IMR-90 (cell line): ENCODE data around the gene TP63. TPM values are rescaled to one million over a fixed set of nuclear protein-coding genes. Genes with fewer than 3 reads are reported as not detected.

Experiments
- ATAC-seq: fragments of 200-7000 bp; cut with Tn5 transposase; 2 replicates; pipeline ENCODE4 v1.9.1; 2020; ENCODE audit warnings: low read depth, mild to moderate bottlenecking, moderate library complexity
- BruUV-seq: library from RNA; stranded (reverse); fragments of 400-500 nt; replicated peaks from 2 replicates; lab custom pipeline; 2021; lab: Mats Ljungman, UMichigan
- CTCF ChIA-PET: fragments of 300-600 bp; formaldehyde crosslinking; extraction: SDS; loops from one replicate; lab custom pipeline; 2021; ENCODE audit warnings: antibody characterized with exemption; lab: Yijun Ruan, JAX
- POLR2A ChIA-PET: fragments of 300-600 bp; sonication (Branson Sonifier 250); formaldehyde crosslinking; loops from one replicate; lab custom pipeline; 2022; ENCODE audit warnings: antibody characterized with exemption; ENCODE audit not compliant: unreplicated experiment; lab: Charles Lee
- DNase-seq: peaks from one replicate; pipeline ENCODE4 v3.0.0; 2013
- H2AFZ ChIP-seq: replicated peaks from 2 replicates; pipeline ENCODE3; 2013; ENCODE audit warnings: low read length, mild to moderate bottlenecking; ENCODE audit not compliant: poor library complexity
- H2AK5ac ChIP-seq: 2 replicates; pipeline ENCODE4 v1.6.1; 2013; ENCODE audit warnings: low read depth, low read length, inconsistent platforms
- H2AK9ac ChIP-seq: replicated peaks from 2 replicates; pipeline ENCODE3; 2013; ENCODE audit warnings: mild to moderate bottlenecking, low read depth, low read length, moderate library complexity; ENCODE audit not compliant: poor library complexity
- H2BK120ac ChIP-seq: 2 replicates; pipeline ENCODE4 v1.6.1; 2013; ENCODE audit warnings: low read depth, low read length, inconsistent platforms
- H2BK15ac ChIP-seq: 3 replicates; pipeline ENCODE4 v1.6.1; 2013; ENCODE audit warnings: low read depth, low read length, inconsistent platforms
- H2BK20ac ChIP-seq: 2 replicates; pipeline ENCODE4 v1.6.1; 2013; ENCODE audit warnings: low read depth, mild to moderate bottlenecking, inconsistent platforms, low read length, moderate library complexity
- H2BK5ac ChIP-seq: 2 replicates; pipeline ENCODE4 v1.6.1; 2013; ENCODE audit warnings: mild to moderate bottlenecking, low read depth, low read length, inconsistent platforms; ENCODE audit not compliant: poor library complexity, severe bottlenecking
- H3K14ac ChIP-seq: replicated peaks from 2 replicates; pipeline ENCODE4 v1.6.1; 2013; ENCODE audit warnings: low read depth, low read length, inconsistent platforms
- H3K18ac ChIP-seq: 2 replicates; pipeline ENCODE4 v1.6.1; 2013; ENCODE audit warnings: low read depth, low read length, control low read depth
- H3K23ac ChIP-seq: 2 replicates; pipeline ENCODE4 v1.6.1; 2013; ENCODE audit warnings: low read depth, low read length, inconsistent platforms
- H3K27ac ChIP-seq: 2 replicates; pipeline ENCODE4 v1.5.1; 2013; ENCODE audit warnings: mild to moderate bottlenecking, control low read depth, low read length; ENCODE audit not compliant: insufficient read depth
- H3K27me3 ChIP-seq: 2 replicates; pipeline ENCODE4 v1.6.1; 2013; ENCODE audit warnings: low read length; ENCODE audit not compliant: control insufficient read depth, insufficient read depth
- H3K36me3 ChIP-seq: 2 replicates; pipeline ENCODE4 v1.6.1; 2013; ENCODE audit warnings: low read length, mixed read lengths; ENCODE audit not compliant: control insufficient read depth, insufficient read depth
- H3K4ac ChIP-seq: 2 replicates; pipeline ENCODE4 v1.6.1; 2013; ENCODE audit warnings: low read depth, low read length, inconsistent platforms
- H3K4me1 ChIP-seq: 2 replicates; pipeline ENCODE4 v1.6.1; 2013; ENCODE audit warnings: low read length, mixed read lengths; ENCODE audit not compliant: control insufficient read depth, insufficient read depth
- H3K4me2 ChIP-seq: 2 replicates; pipeline ENCODE4 v1.6.1; 2013; ENCODE audit warnings: low read depth, mild to moderate bottlenecking, control low read depth, low read length, moderate library complexity
- H3K4me3 ChIP-seq: 2 replicates; pipeline ENCODE4 v1.5.1; 2013; ENCODE audit warnings: low read depth, mild to moderate bottlenecking, control low read depth, low read length, moderate library complexity; ENCODE audit not compliant: insufficient read depth
- H3K56ac ChIP-seq: 2 replicates; pipeline ENCODE4 v1.6.1; 2013; ENCODE audit warnings: low read length, inconsistent platforms; ENCODE audit not compliant: insufficient read depth; ENCODE audit errors: extremely low read depth
- H3K79me1 ChIP-seq, 2 experiments: 2 replicates each; pipeline ENCODE4 v1.6.1; 2013; ENCODE audit warnings: low read length in 2 of 2, inconsistent platforms in 1 of 2, low read depth in 1 of 2
- H3K9ac ChIP-seq: 2 replicates; pipeline ENCODE4 v1.6.1; 2013; ENCODE audit warnings: low read depth, low read length, control low read depth
- H3K9me1 ChIP-seq: 2 replicates; pipeline ENCODE4 v1.6.1; 2013; ENCODE audit warnings: low read length, inconsistent platforms; ENCODE audit not compliant: insufficient read depth
- H3K9me3 ChIP-seq: 2 replicates; pipeline ENCODE4 v1.6.1; 2013; ENCODE audit warnings: low read length; ENCODE audit not compliant: control insufficient read depth, insufficient read depth
- H4K20me1 ChIP-seq: 2 replicates; pipeline ENCODE4 v1.6.1; 2013; ENCODE audit warnings: low read length, inconsistent platforms; ENCODE audit not compliant: insufficient read depth
- H4K5ac ChIP-seq: 2 replicates; pipeline ENCODE4 v1.6.1; 2013; ENCODE audit warnings: mild to moderate bottlenecking, low read depth, low read length, control low read depth
- H4K8ac ChIP-seq, 2 experiments: 2 replicates each; pipeline ENCODE4 v1.6.1; 2013; ENCODE audit warnings: low read depth in 2 of 2, low read length in 2 of 2, control low read depth in 1 of 2, inconsistent platforms in 1 of 2
- H4K91ac ChIP-seq: 2 replicates; pipeline ENCODE4 v1.6.1; 2013; ENCODE audit warnings: low read depth, low read length, inconsistent platforms; ENCODE audit not compliant: insufficient read depth
- BHLHE40 ChIP-seq: fragments of 150-350 bp; IDR thresholded peaks from 2 replicates; pipeline ENCODE4 v1.6.1; 2016; ENCODE audit warnings: mild to moderate bottlenecking, low read depth, low read length
- WGBS, 2 experiments: methylation state at CpG; one replicate each; pipeline versions ENCODE4 v1.1.5 to v1.1.7; 2013; ENCODE audit warnings: missing lambda C conversion rate in 2 of 2; ENCODE audit not compliant: insufficient read length in 1 of 2; ENCODE audit errors: extremely low coverage in 2 of 2; 5-methylcytosine and 5-hydroxymethylcytosine counted together
- dilution Hi-C: fragments of 300-500 bp; cut with HindIII; formaldehyde crosslinking; loops from one replicate; pipeline ENCODE4 v1.14.3; 2018; ENCODE audit warnings: low sequenced_read_pairs; ENCODE audit not compliant: unreplicated experiment
- in situ Hi-C: fragments of 300-500 bp; cut with MboI; formaldehyde crosslinking; loops from 3 replicates; pipeline ENCODE4 v1.14.3; 2019; ENCODE audit warnings: low sequenced_read_pairs, inconsistent platforms, mixed read lengths
- intact Hi-C: fragments of 100-400 bp; cut with micrococcal nuclease; formaldehyde crosslinking; loops from 2 replicates; pipeline ENCODE4 v1.10.0; 2022
- polyA plus RNA-seq, 3 experiments: library from polyadenylated mRNA; depleted of rRNA; stranded (reverse); fragments of >200 nt; gene quantifications; 2 replicates each; pipeline ENCODE4 v1.2.3, GENCODE V29; 2012; ENCODE audit warnings: low replicate concordance in 1 of 3
- total RNA-seq: library from RNA; depleted of rRNA; stranded (reverse); fragments of >200 nt; gene quantifications from 2 replicates; pipeline ENCODE4 v1.2.3, GENCODE V29; 2012

The TP63 gene
- total and polyA plus RNA-seq, 2 of the 4 experiments (the other 2 are of a cell fraction) = not detected

DNA sequence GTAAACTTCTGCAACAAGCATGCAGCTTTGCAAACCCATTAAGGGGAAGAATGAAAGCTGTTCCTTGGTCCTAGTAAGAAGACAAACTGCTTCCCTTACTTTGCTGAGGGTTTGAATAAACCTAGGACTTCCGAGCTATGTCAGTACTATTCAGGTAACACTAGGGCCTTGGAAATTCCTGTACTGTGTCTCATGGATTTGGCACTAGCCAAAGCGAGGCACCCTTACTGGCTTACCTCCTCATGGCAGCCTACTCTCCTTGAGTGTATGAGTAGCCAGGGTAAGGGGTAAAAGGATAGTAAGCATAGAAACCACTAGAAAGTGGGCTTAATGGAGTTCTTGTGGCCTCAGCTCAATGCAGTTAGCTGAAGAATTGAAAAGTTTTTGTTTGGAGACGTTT lies 265.3 kb downstream of the TP63 start:
- Histone ChIP-seq H4K91ac (no peak overlapping the region), H2AFZ (no peak overlapping the region), H3K18ac (no peak overlapping the region), H3K9me1 (no peaks in the 10 kb centered on the region), H3K4me1 (no peaks in the 10 kb centered on the region), H3K23ac (no peak overlapping the region), H3K14ac (no peak overlapping the region), H3K4me2 (no peak overlapping the region), H3K9ac (no peak overlapping the region), H3K56ac (no peak overlapping the region), H3K4me3 (no peak overlapping the region), H3K79me1 (no peaks in the 10 kb centered on the region), H4K20me1 (no peaks in the 10 kb centered on the region), H2AK5ac (no peak overlapping the region), H3K27ac (no peak overlapping the region), H2AK9ac (no peak overlapping the region), H2BK20ac (no peak overlapping the region), H4K8ac (no peak overlapping the region), H2BK5ac (no peak overlapping the region), H3K9me3 (no peaks in the 10 kb centered on the region; the same call in 1 of the 2 replicates), H3K36me3 (no peaks in the 10 kb centered on the region), H3K27me3 (no peaks in the 10 kb centered on the region; the same call in 1 of the 2 replicates), H4K5ac (no peak overlapping the region), H3K4ac (no peak overlapping the region), H2BK120ac (no peak overlapping the region), H2BK15ac (no peak overlapping the region)
- ChIA-PET POLR2A (no interaction called here), CTCF (no interaction called here)
- no TSS peak for BruUV-seq
- dilution Hi-C loops = no loop called here
- intact Hi-C loops = no loop called here
- no peak for DNase-seq
- no peak for ATAC-seq
- WGBS, 2 experiments = no CpG with 5 or more reads among the region's 3 CpGs
- in situ Hi-C loops = no loop called here
- no peak for TF ChIP-seq BHLHE40
